Osteocyte (in vitro differentiated cells): ENCODE data around the gene MYL12A. TPM values are rescaled to one million over a fixed set of nuclear protein-coding genes. Genes with fewer than 3 reads are reported as not detected.

Experiments used
- DNase-seq: peaks from one replicate; pipeline ENCODE4 v3.0.0; 2021; ENCODE audit warnings: mixed read lengths; ENCODE audit not compliant: unreplicated experiment; ENCODE audit errors: extremely low spot score
- H3K27ac Mint-ChIP-seq: one replicate; pipeline ENCODE4 v1.8.0; 2021; ENCODE audit warnings: mild to moderate bottlenecking, mixed read lengths; ENCODE audit not compliant: unreplicated experiment
- H3K27me3 Mint-ChIP-seq: one replicate; pipeline ENCODE4 v1.8.0; 2021; ENCODE audit warnings: mixed read lengths; ENCODE audit not compliant: unreplicated experiment
- H3K36me3 Mint-ChIP-seq: one replicate; pipeline ENCODE4 v1.8.0; 2021; ENCODE audit warnings: mixed read lengths; ENCODE audit not compliant: unreplicated experiment
- H3K4me1 Mint-ChIP-seq: one replicate; pipeline ENCODE4 v1.8.0; 2021; ENCODE audit warnings: mixed read lengths; ENCODE audit not compliant: unreplicated experiment
- H3K4me3 Mint-ChIP-seq: one replicate; pipeline ENCODE4 v1.8.0; 2021; ENCODE audit warnings: mild to moderate bottlenecking, moderate library complexity, mixed read lengths; ENCODE audit not compliant: unreplicated experiment
- H3K9me3 Mint-ChIP-seq: one replicate; pipeline ENCODE4 v1.8.0; 2021; ENCODE audit warnings: mixed read lengths; ENCODE audit not compliant: unreplicated experiment
- CTCF ChIP-seq: fragments of 200-600 bp; sonication (generic); IDR thresholded peaks from 2 replicates; pipeline ENCODE4 v1.5.0; 2021; ENCODE audit warnings: antibody characterized with exemption, mild to moderate bottlenecking, moderate library complexity
- total RNA-seq: library from RNA; stranded (reverse); gene quantifications from 2 replicates; pipeline ENCODE4 v1.2.1, GENCODE V29; 2021

The MYL12A gene
- total RNA-seq, 1 donor from 2014 or later: 500 TPM

- TF ChIP-seq CTCF: no peak
- peaks cover 72% of the 10 kb centered on the region for H3K4me1 Mint-ChIP-seq
- no peaks in the 10 kb centered on the region for H3K9me3 Mint-ChIP-seq
- no peak for DNase-seq
- peaks cover 56% of the 10 kb centered on the region for H3K36me3 Mint-ChIP-seq
- H3K27ac Mint-ChIP-seq: peak overlapping the region; percentile 67
- no peaks in the 10 kb centered on the region for H3K27me3 Mint-ChIP-seq
- no peak overlapping the region for H3K4me3 Mint-ChIP-seq
Measured at GRCh38 chr18:3255611-3256165, 8.1 kb downstream of the MYL12A start.

GRCh38 chr18:3256693-3257626 is 9.4 kb downstream of the MYL12A start:
- DNase-seq: no peak

GRCh38 chr18:3257627-3258120 is 10.1 kb downstream of the MYL12A start:
- Mint-ChIP-seq H3K4me3 (no peak overlapping the region), H3K9me3 (no peaks in the 10 kb centered on the region), H3K36me3 (peaks cover 53% of the 10 kb centered on the region), H3K4me1 (peaks cover 60% of the 10 kb centered on the region), H3K27ac (peak overlapping the region; percentile 67), H3K27me3 (no peaks in the 10 kb centered on the region)
- no peak for DNase-seq
- no peak for TF ChIP-seq CTCF

More at GRCh38 chr18:3256693-3257626, 9.4 kb downstream of the MYL12A start:
- Mint-ChIP-seq H3K4me3 (no peak overlapping the region), H3K36me3 (peaks cover 56% of the 10 kb centered on the region), H3K27me3 (no peaks in the 10 kb centered on the region), H3K9me3 (no peaks in the 10 kb centered on the region), H3K27ac (peak overlapping the region; percentile 67), H3K4me1 (peaks cover 67% of the 10 kb centered on the region)
- TF ChIP-seq CTCF: no peak

- no peaks in the 10 kb centered on the region for H3K27me3 Mint-ChIP-seq
- peak overlapping the region; percentile 87 for H3K4me3 Mint-ChIP-seq
- TF ChIP-seq CTCF: no peak
- H3K9me3 Mint-ChIP-seq: no peaks in the 10 kb centered on the region
- no peak for DNase-seq
- peak overlapping the region; percentile 97 for H3K27ac Mint-ChIP-seq
- peaks cover 24% of the 10 kb centered on the region for H3K36me3 Mint-ChIP-seq
- H3K4me1 Mint-ChIP-seq: peaks cover 67% of the 10 kb centered on the region
Measured at GRCh38 chr18:3260995-3261372, 13.4 kb downstream of the MYL12A start.
